ENCODE results near the gene SLC5A9. TPM values are rescaled to one million over a fixed set of nuclear protein-coding genes. Genes with fewer than 3 reads are reported as not detected.
A peak's percentile ranks its signal among the peaks of the same experiment; 100 is the strongest.

Gene SLC5A9
- total and polyA plus RNA-seq, 9 donors, result 0.01 to 1.4 (median 0.69) TPM; not detected in 4

- peak; percentile 15 to 69 (median 59) for DNase-seq
- Histone ChIP-seq H3K27ac (no peak overlapping the region), H3K4me3 (no peak overlapping the region), H3K36me3 (no peaks in the 10 kb centered on the region), H3K9me3 (no peaks in the 10 kb centered on the region), H3K27me3 (no peaks in the 10 kb centered on the region), H3K4me1 (ENCODE audit: insufficient read depth) (no peaks in the 10 kb centered on the region)
- 9 to 14% (median 14%) methylated on average over 7 of the region's 7 CpGs for WGBS, 3 donors
- intact Hi-C loops (cut with DNase I), result no loop called here
- TF ChIP-seq, protein P1, sequence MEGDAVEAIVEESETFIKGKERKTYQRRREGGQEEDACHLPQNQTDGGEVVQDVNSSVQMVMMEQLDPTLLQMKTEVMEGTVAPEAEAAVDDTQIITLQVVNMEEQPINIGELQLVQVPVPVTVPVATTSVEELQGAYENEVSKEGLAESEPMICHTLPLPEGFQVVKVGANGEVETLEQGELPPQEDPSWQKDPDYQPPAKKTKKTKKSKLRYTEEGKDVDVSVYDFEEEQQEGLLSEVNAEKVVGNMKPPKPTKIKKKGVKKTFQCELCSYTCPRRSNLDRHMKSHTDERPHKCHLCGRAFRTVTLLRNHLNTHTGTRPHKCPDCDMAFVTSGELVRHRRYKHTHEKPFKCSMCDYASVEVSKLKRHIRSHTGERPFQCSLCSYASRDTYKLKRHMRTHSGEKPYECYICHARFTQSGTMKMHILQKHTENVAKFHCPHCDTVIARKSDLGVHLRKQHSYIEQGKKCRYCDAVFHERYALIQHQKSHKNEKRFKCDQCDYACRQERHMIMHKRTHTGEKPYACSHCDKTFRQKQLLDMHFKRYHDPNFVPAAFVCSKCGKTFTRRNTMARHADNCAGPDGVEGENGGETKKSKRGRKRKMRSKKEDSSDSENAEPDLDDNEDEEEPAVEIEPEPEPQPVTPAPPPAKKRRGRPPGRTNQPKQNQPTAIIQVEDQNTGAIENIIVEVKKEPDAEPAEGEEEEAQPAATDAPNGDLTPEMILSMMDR (IDR thresholded peaks at IDR 0.05), result peak; percentile 43 to 47 (median 45)
- TF ChIP-seq POLR2A (IDR thresholded peaks at IDR 0.05) (no peak), EP300 (IDR thresholded peaks at IDR 0.05) (no peak)
Measured at GRCh38 chr1:48202030-48202752, 20.3 kb upstream of the SLC5A9 start.

- TF ChIP-seq POLR2A (IDR thresholded peaks at IDR 0.05) (no peak), EP300 (IDR thresholded peaks at IDR 0.05) (no peak)
- TF ChIP-seq, protein P1 (IDR thresholded peaks at IDR 0.05), result no peak
- no peak overlapping the region for H3K27ac ChIP-seq
- no peaks in the 10 kb centered on the region for H3K36me3 ChIP-seq
- no peaks in the 10 kb centered on the region for H3K9me3 ChIP-seq
- H3K4me1 ChIP-seq (ENCODE audit: insufficient read depth), result no peaks in the 10 kb centered on the region
- H3K27me3 ChIP-seq, result no peaks in the 10 kb centered on the region
- 54 to 63% (median 57%) methylated on average over 3 of the region's 3 CpGs for WGBS, 3 donors
- intact Hi-C loops (cut with DNase I), result no loop called here
- H3K4me3 ChIP-seq, result no peak overlapping the region
- no peak for DNase-seq
Measured at GRCh38 chr1:48203287-48203900, 19.1 kb upstream of the SLC5A9 start.

DNA sequence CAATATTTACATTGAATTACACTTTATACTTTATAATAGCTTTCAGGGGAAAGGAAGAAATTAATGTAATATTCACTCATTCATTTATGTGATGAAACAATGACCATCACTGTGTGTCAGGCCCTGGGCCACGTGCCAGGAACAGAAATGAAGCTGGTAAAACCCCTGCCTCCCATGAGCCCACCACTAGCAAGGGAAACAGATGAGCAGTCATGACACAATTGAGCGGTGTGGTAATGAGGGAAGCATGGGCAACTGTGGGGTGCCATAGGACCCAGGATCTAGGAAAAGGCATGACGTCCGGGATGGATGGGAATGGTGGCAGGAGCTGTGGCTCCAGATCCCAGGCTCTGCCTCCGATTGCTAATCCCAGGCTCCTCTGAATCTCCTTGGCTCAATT lies 17.0 kb upstream of the SLC5A9 start:
- 87 to 92% (median 90%) methylated on average over 5 of the region's 5 CpGs for WGBS, 3 donors
- H3K9me3 ChIP-seq, result no peaks in the 10 kb centered on the region
- no peak overlapping the region for H3K27ac ChIP-seq
- no peaks in the 10 kb centered on the region for H3K36me3 ChIP-seq
- H3K4me3 ChIP-seq, result no peak overlapping the region
- no peak for DNase-seq
- H3K27me3 ChIP-seq, result no peaks in the 10 kb centered on the region
- intact Hi-C loops (cut with DNase I), result no loop called here
- no peaks in the 10 kb centered on the region for H3K4me1 ChIP-seq (ENCODE audit: insufficient read depth)
- TF ChIP-seq EP300 (IDR thresholded peaks at IDR 0.05) (no peak), POLR2A (IDR thresholded peaks at IDR 0.05) (no peak)
- TF ChIP-seq, protein P1 (IDR thresholded peaks at IDR 0.05), result no peak

GRCh38 chr1:48206371-48206770 lies 16.1 kb upstream of the SLC5A9 start:
- no peaks in the 10 kb centered on the region for H3K36me3 ChIP-seq
- no peak overlapping the region for H3K27ac ChIP-seq
- H3K4me1 ChIP-seq (ENCODE audit: insufficient read depth), result no peaks in the 10 kb centered on the region
- H3K9me3 ChIP-seq, result no peaks in the 10 kb centered on the region
- H3K27me3 ChIP-seq, result no peaks in the 10 kb centered on the region
- no peak for DNase-seq
- TF ChIP-seq, protein P1 (IDR thresholded peaks at IDR 0.05), result no peak
- TF ChIP-seq POLR2A (IDR thresholded peaks at IDR 0.05) (no peak), EP300 (IDR thresholded peaks at IDR 0.05) (no peak)
- H3K4me3 ChIP-seq, result no peak overlapping the region
- 84 to 87% (median 85%) methylated on average over 5 of the region's 5 CpGs for WGBS, 3 donors
- intact Hi-C loops (cut with DNase I), result no loop called here
